Measurements from ENCODE around the gene MPP1.

The MPP1 gene

DNA sequence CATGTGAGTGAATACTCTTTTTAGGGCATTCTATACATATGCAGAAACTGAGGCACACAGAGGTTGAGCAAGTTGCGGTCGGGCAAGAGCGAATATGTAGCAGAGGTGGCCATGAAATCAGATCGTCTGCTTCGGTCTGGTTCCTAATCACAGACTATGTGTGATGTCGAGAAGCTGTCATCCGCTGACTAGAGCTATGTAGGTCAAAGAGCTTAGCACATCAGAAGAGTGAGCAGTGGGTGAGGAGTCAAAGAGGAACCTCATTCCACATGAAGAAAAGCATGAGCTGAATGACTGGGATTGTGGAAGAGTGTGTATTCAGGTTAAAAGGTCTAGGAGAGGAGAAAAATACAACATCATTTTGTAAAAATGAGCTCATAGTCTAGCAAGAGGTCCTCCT lies 73.4 kb downstream of the MPP1 start:
- DNase-seq (ENCODE audit: low spot score) = no peak

DNA sequence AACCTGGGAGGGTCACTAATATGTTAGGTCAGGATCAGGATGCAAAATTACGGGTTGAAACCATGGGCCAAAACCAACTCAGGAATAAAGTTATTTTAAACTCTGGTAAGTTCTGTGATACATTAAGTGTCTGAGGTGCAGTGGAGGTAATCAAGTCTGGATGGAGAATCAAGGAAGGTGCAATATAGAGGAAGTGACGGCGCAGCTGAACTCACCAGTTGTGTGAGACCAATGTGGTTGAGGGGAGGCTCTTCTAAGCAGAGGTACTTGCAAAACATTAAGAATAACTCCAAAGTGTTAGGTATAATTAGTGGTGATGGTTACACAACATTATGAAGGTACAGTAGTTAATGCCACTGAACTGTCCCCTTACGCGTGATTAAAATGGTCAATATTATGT lies 74.1 kb downstream of the MPP1 start:
- no peak for DNase-seq (ENCODE audit: low spot score)

DNA sequence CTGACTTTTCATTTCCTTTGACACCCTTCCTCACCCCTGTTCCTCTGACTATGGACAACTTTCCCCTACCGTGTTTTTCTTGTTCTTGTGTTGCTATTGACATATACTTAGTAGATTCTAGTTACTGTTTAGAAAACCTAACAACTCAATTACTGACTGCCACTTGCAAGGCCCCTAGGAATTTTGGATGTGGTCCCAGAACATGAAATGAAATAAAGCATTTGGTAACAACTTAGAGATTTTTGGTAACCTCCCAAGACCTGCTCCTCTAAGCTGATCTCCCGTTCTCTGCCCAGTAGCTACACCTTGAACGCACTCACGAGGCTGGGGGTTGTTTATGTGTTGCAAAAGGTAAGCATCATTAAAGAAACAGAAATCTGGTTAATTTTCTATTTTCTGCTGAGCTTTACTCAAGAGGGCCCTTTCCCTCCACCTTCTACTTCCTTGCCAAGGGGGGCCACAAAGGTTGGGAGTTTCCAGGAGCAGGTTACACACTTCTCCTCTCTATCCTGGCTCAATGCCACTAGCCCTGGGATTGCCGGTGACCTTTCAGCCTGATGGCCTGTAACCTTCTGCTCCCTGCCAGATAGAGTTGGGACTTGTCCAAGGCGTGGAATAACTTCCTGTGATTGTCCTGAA lies 74.9 kb downstream of the MPP1 start:
- DNase-seq (ENCODE audit: low spot score) = peak; percentile 63

DNA sequence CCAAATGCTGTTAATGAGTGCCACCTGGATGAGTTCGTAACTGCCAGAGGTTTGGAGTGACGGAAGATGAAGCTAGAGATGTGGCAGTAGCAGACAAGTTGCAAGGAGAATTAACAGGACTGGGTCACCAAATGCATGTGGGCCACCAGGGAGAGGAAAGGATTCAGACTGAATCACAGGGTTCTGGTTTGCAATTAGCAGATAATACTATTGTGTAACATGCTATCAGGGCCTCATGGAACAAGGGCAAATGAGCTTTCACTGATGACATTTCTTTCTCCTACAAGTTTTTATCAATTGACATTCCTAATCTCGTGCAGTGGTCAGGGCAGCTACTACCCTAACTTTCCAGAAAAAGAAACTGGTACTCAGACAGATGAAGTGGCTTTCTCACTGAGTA lies 75.8 kb downstream of the MPP1 start:
- DNase-seq (ENCODE audit: low spot score) = no peak
